K562 treated with DMSO at 1 percent for 4 hours (cell line): ENCODE data around the gene SHKBP1. TPM values are rescaled to one million over a fixed set of nuclear protein-coding genes. Genes with fewer than 3 reads are reported as not detected.

Experiments
- total RNA-seq: library from RNA; unstranded; fragments of 300-600 nt; gene quantifications from 2 replicates; pipeline ENCODE4 v1.2.3, GENCODE V29; 2022; ENCODE audit not compliant: insufficient read depth

Gene SHKBP1, protein sequence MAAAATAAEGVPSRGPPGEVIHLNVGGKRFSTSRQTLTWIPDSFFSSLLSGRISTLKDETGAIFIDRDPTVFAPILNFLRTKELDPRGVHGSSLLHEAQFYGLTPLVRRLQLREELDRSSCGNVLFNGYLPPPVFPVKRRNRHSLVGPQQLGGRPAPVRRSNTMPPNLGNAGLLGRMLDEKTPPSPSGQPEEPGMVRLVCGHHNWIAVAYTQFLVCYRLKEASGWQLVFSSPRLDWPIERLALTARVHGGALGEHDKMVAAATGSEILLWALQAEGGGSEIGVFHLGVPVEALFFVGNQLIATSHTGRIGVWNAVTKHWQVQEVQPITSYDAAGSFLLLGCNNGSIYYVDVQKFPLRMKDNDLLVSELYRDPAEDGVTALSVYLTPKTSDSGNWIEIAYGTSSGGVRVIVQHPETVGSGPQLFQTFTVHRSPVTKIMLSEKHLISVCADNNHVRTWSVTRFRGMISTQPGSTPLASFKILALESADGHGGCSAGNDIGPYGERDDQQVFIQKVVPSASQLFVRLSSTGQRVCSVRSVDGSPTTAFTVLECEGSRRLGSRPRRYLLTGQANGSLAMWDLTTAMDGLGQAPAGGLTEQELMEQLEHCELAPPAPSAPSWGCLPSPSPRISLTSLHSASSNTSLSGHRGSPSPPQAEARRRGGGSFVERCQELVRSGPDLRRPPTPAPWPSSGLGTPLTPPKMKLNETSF
- total RNA-seq = 97.0 and 111 TPM in 2 replicates

DNA sequence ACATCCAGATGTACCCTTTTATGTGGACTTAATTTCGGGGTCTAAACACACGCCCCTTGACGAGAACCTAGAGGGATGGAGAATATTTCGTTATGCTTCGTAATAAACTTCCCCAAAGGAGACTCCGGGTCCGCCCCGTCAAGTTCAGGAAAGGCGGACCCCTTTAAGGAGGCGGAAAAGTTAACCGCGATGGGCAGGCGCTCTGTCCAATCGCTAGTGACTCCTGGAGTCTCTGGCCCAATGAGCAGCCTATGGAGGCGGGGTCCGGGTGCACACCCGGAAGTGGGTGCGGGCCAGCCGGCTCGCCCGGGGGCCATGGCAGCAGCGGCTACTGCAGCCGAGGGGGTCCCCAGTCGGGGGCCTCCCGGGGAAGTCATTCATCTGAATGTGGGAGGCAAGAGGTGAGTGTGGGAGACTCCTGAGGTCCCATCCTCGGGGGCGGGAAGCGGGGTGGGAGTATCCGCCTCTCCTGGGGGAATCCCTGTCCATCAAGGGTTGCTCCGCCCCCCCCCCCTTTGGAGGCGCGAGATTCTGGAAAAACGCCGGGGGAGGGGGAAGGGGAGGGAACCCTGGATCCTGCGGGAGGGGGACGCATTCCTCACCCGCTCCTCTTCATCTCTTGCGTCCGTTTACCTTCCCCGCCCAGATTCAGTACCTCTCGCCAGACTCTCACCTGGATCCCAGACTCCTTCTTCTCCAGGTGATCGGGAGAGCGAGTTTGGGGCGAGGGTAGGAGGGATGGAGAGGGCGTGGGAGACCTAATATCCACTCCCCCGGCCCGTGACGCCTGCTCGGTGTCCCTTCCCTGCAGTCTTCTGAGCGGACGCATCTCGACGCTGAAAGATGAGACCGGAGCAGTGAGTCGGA lies at the start of gene SHKBP1:
Gene SHKBP1 (plus strand): TSS at position 289 of the 867 bp plus-strand sequence. CDS start 27 bp downstream, at position 316.

DNA sequence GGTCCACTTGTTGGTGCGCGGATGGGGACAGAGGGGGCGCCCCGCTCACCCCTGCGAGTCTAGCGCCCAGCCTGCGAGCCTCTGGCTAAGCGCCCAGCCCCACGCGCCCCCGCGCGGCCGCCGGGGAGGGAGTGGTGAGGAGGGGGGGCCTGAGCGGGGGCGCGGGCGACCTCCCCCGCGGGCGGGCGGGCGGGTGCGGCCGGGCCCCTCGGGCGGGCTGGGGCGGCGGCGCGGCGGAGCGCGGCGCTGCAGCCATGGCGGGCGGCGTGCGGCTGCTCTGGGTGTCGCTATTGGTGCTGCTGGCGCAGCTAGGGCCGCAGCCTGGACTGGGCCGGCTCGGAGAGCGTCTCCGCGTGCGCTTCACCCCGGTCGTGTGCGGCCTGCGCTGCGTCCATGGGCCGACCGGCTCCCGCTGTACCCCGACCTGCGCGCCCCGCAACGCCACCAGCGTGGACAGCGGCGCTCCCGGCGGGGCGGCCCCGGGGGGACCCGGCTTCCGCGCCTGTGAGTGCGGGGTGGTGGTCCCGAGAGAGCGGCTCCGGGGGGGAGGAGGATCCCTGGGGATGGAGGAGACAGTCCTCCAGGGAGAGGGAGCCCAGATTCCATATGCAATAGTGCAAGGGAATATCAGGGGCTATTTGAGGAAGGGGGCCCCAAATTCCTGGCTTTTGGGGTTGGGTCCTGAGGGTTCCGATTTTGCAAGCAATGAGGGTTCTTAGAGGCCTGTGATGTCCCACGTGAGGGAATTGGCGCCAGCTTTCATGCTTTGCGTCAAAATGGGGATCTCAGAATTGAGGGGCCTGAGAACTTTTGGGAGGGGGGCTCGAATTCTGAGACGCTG lies 24.7 kb downstream of the SHKBP1 start, which contains the start of gene LTBP4:
Gene LTBP4 (plus strand): TSS at position 236 of the 841 bp plus-strand sequence. CDS start 19 bp downstream, at position 255.

Other genes with a start within 250 kb of the SHKBP1 start
- gene C19orf47, start 228.5 kb upstream of the SHKBP1 start, total RNA-seq = 8.1 and 9.8 TPM in 2 replicates
- 756 and 773 TPM in 2 replicates for gene PLD3, start 228.2 kb upstream of the SHKBP1 start, total RNA-seq
- gene HIPK4, start 186.7 kb upstream of the SHKBP1 start, total RNA-seq = 0.24 TPM in 1 of 2 replicates, not detected in the other
- 4.9 and 5.4 TPM in 2 replicates for gene PRX, start 163.5 kb upstream of the SHKBP1 start, total RNA-seq
- gene SERTAD1, start 150.9 kb upstream of the SHKBP1 start, total RNA-seq = 49.5 and 51.2 TPM in 2 replicates
- gene SERTAD3, start 132.5 kb upstream of the SHKBP1 start, total RNA-seq = 15.3 and 22.6 TPM in 2 replicates
- gene BLVRB, start 111.1 kb upstream of the SHKBP1 start, total RNA-seq = 1,097 and 1,296 TPM in 2 replicates
- gene SPTBN4, start 109.9 kb upstream of the SHKBP1 start, total RNA-seq = 1.8 and 3.7 TPM in 2 replicates
- 179 and 282 TPM in 2 replicates for gene LTBP4, start 24.5 kb downstream of the SHKBP1 start, total RNA-seq
- 24.5 TPM in 2 replicates for gene NUMBL, start 113.8 kb downstream of the SHKBP1 start, total RNA-seq
- 14.3 and 21.5 TPM in 2 replicates for gene COQ8B, start 140.0 kb downstream of the SHKBP1 start, total RNA-seq
- 13.7 and 15.3 TPM in 2 replicates for gene ITPKC, start 140.2 kb downstream of the SHKBP1 start, total RNA-seq
- 9.3 and 13.2 TPM in 2 replicates for gene ACTMAP, start 173.6 kb downstream of the SHKBP1 start, total RNA-seq
- 100 and 116 TPM in 2 replicates for gene SNRPA, start 174.3 kb downstream of the SHKBP1 start, total RNA-seq
- gene MIA, start 198.6 kb downstream of the SHKBP1 start, total RNA-seq = not detected in 2 replicates
- gene RAB4B, start 201.4 kb downstream of the SHKBP1 start, total RNA-seq = 26.9 and 33.3 TPM in 2 replicates
- 107 and 114 TPM in 2 replicates for gene EGLN2, start 222.3 kb downstream of the SHKBP1 start, total RNA-seq